H9 (cell line): Measurements from ENCODE around the gene ECSIT. TPM values are rescaled to one million over a fixed set of nuclear protein-coding genes. Genes with fewer than 3 reads are reported as not detected.

Experiments used
- DNase-seq: peaks from one replicate; pipeline ENCODE4 v3.0.0-alpha.2; 2017
- H2AFZ ChIP-seq: one replicate; pipeline ENCODE4 v1.6.1; 2013; ENCODE audit warnings: mild to moderate bottlenecking, low read length, control low read depth, moderate library complexity
- H2AK5ac ChIP-seq: 2 replicates; pipeline ENCODE4 v1.6.1; 2013; ENCODE audit warnings: low read length, control low read depth, mixed read lengths; ENCODE audit not compliant: insufficient read length
- H2BK120ac ChIP-seq: one replicate; pipeline ENCODE4 v1.6.1; 2013; ENCODE audit warnings: low read depth, mild to moderate bottlenecking, low read length, control low read depth, inconsistent platforms; ENCODE audit not compliant: poor library complexity, severe bottlenecking
- H2BK12ac ChIP-seq: 2 replicates; pipeline ENCODE4 v1.6.1; 2013; ENCODE audit warnings: low read length, control low read depth, mixed read lengths, low read depth; ENCODE audit not compliant: insufficient read length
- H2BK15ac ChIP-seq: 2 replicates; pipeline ENCODE4 v1.6.1; 2013; ENCODE audit warnings: low read depth, low read length, control low read depth
- H2BK20ac ChIP-seq: one replicate; pipeline ENCODE4 v1.6.1; 2013; ENCODE audit warnings: low read depth, mild to moderate bottlenecking, low read length, control low read depth, inconsistent platforms; ENCODE audit not compliant: poor library complexity, severe bottlenecking
- H2BK5ac ChIP-seq: 2 replicates; pipeline ENCODE4 v1.6.1; 2013; ENCODE audit warnings: low read length, control low read depth, mixed read lengths; ENCODE audit not compliant: insufficient read length
- H3K14ac ChIP-seq: 2 replicates; pipeline ENCODE4 v1.6.1; 2013; ENCODE audit warnings: low read length, control low read depth; ENCODE audit not compliant: insufficient read depth
- H3K18ac ChIP-seq: 2 replicates; pipeline ENCODE4 v1.6.1; 2013; ENCODE audit warnings: low read depth, mild to moderate bottlenecking, mixed read lengths, low read length, control low read depth; ENCODE audit not compliant: insufficient read length
- H3K23ac ChIP-seq: 2 replicates; pipeline ENCODE4 v1.6.1; 2013; ENCODE audit warnings: low read length, control low read depth, mixed read lengths, low read depth; ENCODE audit not compliant: insufficient read length
- H3K23me2 ChIP-seq: 2 replicates; pipeline ENCODE4 v1.6.1; 2013; ENCODE audit warnings: low read depth, mild to moderate bottlenecking, mixed read lengths, low read length, control low read depth; ENCODE audit not compliant: insufficient read length, poor library complexity, severe bottlenecking
- H3K27ac ChIP-seq: 2 replicates; pipeline ENCODE4 v1.5.1; 2013; ENCODE audit warnings: low read length, control low read depth, mixed read lengths, low read depth; ENCODE audit not compliant: insufficient read length
- H3K27me3 ChIP-seq: 2 replicates; pipeline ENCODE4 v1.6.1; 2013; ENCODE audit warnings: low read length, control low read depth, inconsistent platforms; ENCODE audit not compliant: insufficient read depth
- H3K4ac ChIP-seq: 2 replicates; pipeline ENCODE4 v1.6.1; 2013; ENCODE audit warnings: low read depth, mild to moderate bottlenecking, control low read depth, inconsistent platforms, low read length, moderate library complexity
- H3K4me1 ChIP-seq: 2 replicates; pipeline ENCODE4 v1.6.1; 2013; ENCODE audit warnings: low read length, control low read depth, inconsistent platforms; ENCODE audit not compliant: insufficient read depth
- H3K4me2 ChIP-seq: 2 replicates; pipeline ENCODE4 v1.6.1; 2013; ENCODE audit warnings: low read length, control low read depth, mixed read lengths; ENCODE audit not compliant: insufficient read length, insufficient read depth
- H3K56ac ChIP-seq: 2 replicates; pipeline ENCODE4 v1.6.1; 2013; ENCODE audit warnings: low read depth, mild to moderate bottlenecking, mixed read lengths, low read length, control low read depth; ENCODE audit not compliant: insufficient read length
- H3K79me1 ChIP-seq: 2 replicates; pipeline ENCODE4 v1.6.1; 2013; ENCODE audit warnings: low read depth, mild to moderate bottlenecking, moderate library complexity, low read length, control low read depth, inconsistent platforms; ENCODE audit not compliant: insufficient read depth, poor library complexity, severe bottlenecking
- H3K79me2 ChIP-seq: 2 replicates; pipeline ENCODE4 v1.6.1; 2013; ENCODE audit warnings: low read length, control low read depth, inconsistent platforms; ENCODE audit not compliant: insufficient read depth
- H3K9ac ChIP-seq: 2 replicates; pipeline ENCODE4 v1.6.1; 2013; ENCODE audit warnings: low read length, control low read depth, mixed read lengths; ENCODE audit not compliant: insufficient read length; ENCODE audit errors: extremely low read depth
- H3K9me3 ChIP-seq: one replicate; pipeline ENCODE4 v1.6.1; 2013; ENCODE audit warnings: low read depth, low read length, inconsistent platforms; ENCODE audit not compliant: control insufficient read depth
- H3T11ph ChIP-seq: one replicate; pipeline ENCODE4 v1.6.1; 2013; ENCODE audit warnings: mild to moderate bottlenecking, low read length, control low read depth, inconsistent platforms
- H4K20me1 ChIP-seq: one replicate; pipeline ENCODE4 v1.6.1; 2013; ENCODE audit not compliant: control insufficient read depth, insufficient read length, insufficient read depth
- H4K5ac ChIP-seq: 2 replicates; pipeline ENCODE4 v1.6.1; 2013; ENCODE audit warnings: low read depth, mild to moderate bottlenecking, mixed read lengths, low read length, control low read depth; ENCODE audit not compliant: insufficient read length
- H4K8ac ChIP-seq: replicated peaks from 2 replicates; pipeline ENCODE4 v1.6.1; 2013; ENCODE audit warnings: low read length, control low read depth, mixed read lengths, low read depth; ENCODE audit not compliant: insufficient read length
- H4K91ac ChIP-seq: 2 replicates; pipeline ENCODE4 v1.6.1; 2013; ENCODE audit warnings: low read depth, mild to moderate bottlenecking, moderate library complexity, mixed read lengths, low read length, control low read depth; ENCODE audit not compliant: insufficient read length
- H3K27ac Mint-ChIP-seq, 3 experiments: 2 replicates in 2 of 3; 3 replicates in 1 of 3; pipeline ENCODE4 v1.8.0; 2020 to 2021; ENCODE audit warnings: mixed read lengths in 3 of 3, mild to moderate bottlenecking in 1 of 3, moderate library complexity in 1 of 3
- H3K27me3 Mint-ChIP-seq: 2 replicates; pipeline ENCODE4 v1.8.0; 2021; ENCODE audit warnings: low read depth, mild to moderate bottlenecking, moderate library complexity, mixed read lengths
- H3K36me3 Mint-ChIP-seq, 3 experiments: 2 replicates in 2 of 3; 3 replicates in 1 of 3; pipeline ENCODE4 v1.8.0; 2020 to 2021; ENCODE audit warnings: low read depth in 3 of 3, mixed read lengths in 3 of 3; ENCODE audit not compliant: insufficient read depth in 1 of 3
- H3K4me1 Mint-ChIP-seq, 2 experiments: 2 replicates each; pipeline ENCODE4 v1.8.0; 2020; ENCODE audit warnings: mixed read lengths in 2 of 2
- H3K4me3 Mint-ChIP-seq, 2 experiments: 2 replicates in 1 of 2; 3 replicates in 1 of 2; pipeline ENCODE4 v1.8.0; 2020 to 2021; ENCODE audit warnings: mild to moderate bottlenecking in 2 of 2, mixed read lengths in 2 of 2, moderate library complexity in 1 of 2
- H3K9me3 Mint-ChIP-seq, 2 experiments: 2 replicates in 1 of 2; 3 replicates in 1 of 2; pipeline ENCODE4 v1.8.0; 2020; ENCODE audit warnings: mild to moderate bottlenecking in 2 of 2, mixed read lengths in 2 of 2, moderate library complexity in 1 of 2
- WGBS: extraction: QIAGEN DNeasy Blood & Tissue Kit; methylation state at CpG from one replicate; pipeline ENCODE4 v1.1.7; 2013; ENCODE audit warnings: missing lambda C conversion rate, low lambda C conversion rate, mixed read lengths; ENCODE audit not compliant: insufficient read length; ENCODE audit errors: extremely low coverage; 5-methylcytosine and 5-hydroxymethylcytosine counted together
- total RNA-seq: library from RNA; stranded (reverse); gene quantifications from 2 replicates; pipeline ENCODE4 v1.2.1, GENCODE V29; 2021
- TF ChIP-seq, protein P1 (sequence below): fragments of 200-600 bp; sonication (generic); conservative IDR thresholded peaks from 3 replicates; pipeline ENCODE4 v1.8.0; 2021; ENCODE audit warnings: antibody characterized with exemption, mild to moderate bottlenecking

Gene ECSIT
- total RNA-seq, 1 experiment from 2014 or later = 42.4 TPM

DNA sequence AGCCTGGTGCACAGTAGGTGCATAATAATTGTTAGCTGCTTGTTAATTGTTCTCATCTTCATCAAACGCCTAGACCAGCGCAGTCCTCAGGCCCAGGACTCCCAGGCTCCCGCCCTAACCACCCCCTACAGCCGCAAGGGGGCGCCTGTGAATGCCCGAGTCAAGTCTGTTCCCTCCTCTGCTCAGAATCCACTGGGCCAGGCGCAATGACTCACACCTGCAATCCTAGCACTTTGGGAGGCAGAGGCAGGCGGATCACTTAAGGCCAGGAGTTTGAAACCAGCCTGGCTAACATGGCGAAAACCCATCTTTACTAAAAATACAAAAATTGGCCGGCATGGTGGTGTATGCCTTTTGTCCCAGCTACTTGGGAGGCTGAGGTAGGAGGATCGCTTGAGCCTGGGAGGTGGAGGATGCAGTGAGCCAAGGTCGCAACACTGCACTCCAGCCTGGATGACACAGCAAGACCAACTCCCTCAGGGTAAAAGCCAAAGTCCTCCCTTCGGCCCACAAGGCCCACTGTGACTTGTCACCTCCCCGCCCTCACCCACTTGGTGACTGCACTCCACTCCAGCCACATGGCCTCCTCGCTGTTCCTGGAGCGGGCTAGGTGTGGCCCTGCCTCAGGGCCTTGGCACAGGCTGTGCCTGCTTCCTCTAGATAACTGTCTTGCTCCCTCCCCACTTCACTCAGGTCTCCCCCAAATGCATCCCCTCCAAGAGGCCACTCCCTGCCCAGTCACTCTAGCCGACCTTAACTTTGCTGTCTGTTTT, 32.4 kb downstream of the ECSIT start:
- no peak overlapping the region for H2BK20ac ChIP-seq
- H3K36me3 Mint-ChIP-seq = peaks cover 2 to 19% (median 12%) of the 10 kb centered on the region in 3 experiments; a peak in 4 of 7 replicates
- H3K9me3 Mint-ChIP-seq = no peaks in the 10 kb centered on the region
- H4K8ac ChIP-seq = no peak overlapping the region
- H2BK120ac ChIP-seq = no peak overlapping the region
- H4K91ac ChIP-seq = no peak overlapping the region
- no peak overlapping the region; the same call in 1 of the 2 replicates for H3K4ac ChIP-seq
- H3T11ph ChIP-seq = no peak overlapping the region
- H3K9ac ChIP-seq = no peak overlapping the region
- H3K4me1 Mint-ChIP-seq = no peaks in the 10 kb centered on the region
- H3K4me2 ChIP-seq = no peak overlapping the region
- no peaks in the 10 kb centered on the region for H3K9me3 ChIP-seq
- WGBS = no CpG with 5 or more reads among the region's 17 CpGs
- H4K5ac ChIP-seq = no peak overlapping the region
- no peaks in the 10 kb centered on the region for H4K20me1 ChIP-seq
- peak; percentile 88 for DNase-seq
- no peaks in the 10 kb centered on the region for H3K27me3 ChIP-seq
- H3K4me1 ChIP-seq = no peaks in the 10 kb centered on the region
- no peak overlapping the region for H3K14ac ChIP-seq
- no peak overlapping the region for H3K23ac ChIP-seq
- H3K23me2 ChIP-seq = peaks cover 3% of the 10 kb centered on the region
- no peak overlapping the region for H2BK5ac ChIP-seq
- H3K18ac ChIP-seq = no peak overlapping the region
- no peak overlapping the region for H3K56ac ChIP-seq
- no peaks in the 10 kb centered on the region for H3K27me3 Mint-ChIP-seq
- H2BK12ac ChIP-seq = no peak overlapping the region
- peak overlapping the region in 1 of 2 experiments; percentile 2; a peak in 1 of 5 replicates for H3K4me3 Mint-ChIP-seq
- no peak overlapping the region for H3K27ac Mint-ChIP-seq
- TF ChIP-seq, protein P1, sequence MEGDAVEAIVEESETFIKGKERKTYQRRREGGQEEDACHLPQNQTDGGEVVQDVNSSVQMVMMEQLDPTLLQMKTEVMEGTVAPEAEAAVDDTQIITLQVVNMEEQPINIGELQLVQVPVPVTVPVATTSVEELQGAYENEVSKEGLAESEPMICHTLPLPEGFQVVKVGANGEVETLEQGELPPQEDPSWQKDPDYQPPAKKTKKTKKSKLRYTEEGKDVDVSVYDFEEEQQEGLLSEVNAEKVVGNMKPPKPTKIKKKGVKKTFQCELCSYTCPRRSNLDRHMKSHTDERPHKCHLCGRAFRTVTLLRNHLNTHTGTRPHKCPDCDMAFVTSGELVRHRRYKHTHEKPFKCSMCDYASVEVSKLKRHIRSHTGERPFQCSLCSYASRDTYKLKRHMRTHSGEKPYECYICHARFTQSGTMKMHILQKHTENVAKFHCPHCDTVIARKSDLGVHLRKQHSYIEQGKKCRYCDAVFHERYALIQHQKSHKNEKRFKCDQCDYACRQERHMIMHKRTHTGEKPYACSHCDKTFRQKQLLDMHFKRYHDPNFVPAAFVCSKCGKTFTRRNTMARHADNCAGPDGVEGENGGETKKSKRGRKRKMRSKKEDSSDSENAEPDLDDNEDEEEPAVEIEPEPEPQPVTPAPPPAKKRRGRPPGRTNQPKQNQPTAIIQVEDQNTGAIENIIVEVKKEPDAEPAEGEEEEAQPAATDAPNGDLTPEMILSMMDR = peak; percentile 93
- no peaks in the 10 kb centered on the region for H3K79me1 ChIP-seq
- no peak overlapping the region for H2AFZ ChIP-seq
- H3K79me2 ChIP-seq = no peaks in the 10 kb centered on the region
- H3K27ac ChIP-seq = no peak overlapping the region
- no peak overlapping the region for H2BK15ac ChIP-seq
- H2AK5ac ChIP-seq = no peak overlapping the region
